K562 treated with DMSO at 1 percent for 4 hours (cell line): ENCODE data around the gene FAM151A. TPM values are rescaled to one million over a fixed set of nuclear protein-coding genes. Genes with fewer than 3 reads are reported as not detected.

Experiments used
- total RNA-seq: library from RNA; unstranded; fragments of 300-600 nt; gene quantifications from 2 replicates; pipeline ENCODE4 v1.2.3, GENCODE V29; 2022; ENCODE audit not compliant: insufficient read depth

Gene FAM151A
- total RNA-seq = not detected in 2 replicates

DNA sequence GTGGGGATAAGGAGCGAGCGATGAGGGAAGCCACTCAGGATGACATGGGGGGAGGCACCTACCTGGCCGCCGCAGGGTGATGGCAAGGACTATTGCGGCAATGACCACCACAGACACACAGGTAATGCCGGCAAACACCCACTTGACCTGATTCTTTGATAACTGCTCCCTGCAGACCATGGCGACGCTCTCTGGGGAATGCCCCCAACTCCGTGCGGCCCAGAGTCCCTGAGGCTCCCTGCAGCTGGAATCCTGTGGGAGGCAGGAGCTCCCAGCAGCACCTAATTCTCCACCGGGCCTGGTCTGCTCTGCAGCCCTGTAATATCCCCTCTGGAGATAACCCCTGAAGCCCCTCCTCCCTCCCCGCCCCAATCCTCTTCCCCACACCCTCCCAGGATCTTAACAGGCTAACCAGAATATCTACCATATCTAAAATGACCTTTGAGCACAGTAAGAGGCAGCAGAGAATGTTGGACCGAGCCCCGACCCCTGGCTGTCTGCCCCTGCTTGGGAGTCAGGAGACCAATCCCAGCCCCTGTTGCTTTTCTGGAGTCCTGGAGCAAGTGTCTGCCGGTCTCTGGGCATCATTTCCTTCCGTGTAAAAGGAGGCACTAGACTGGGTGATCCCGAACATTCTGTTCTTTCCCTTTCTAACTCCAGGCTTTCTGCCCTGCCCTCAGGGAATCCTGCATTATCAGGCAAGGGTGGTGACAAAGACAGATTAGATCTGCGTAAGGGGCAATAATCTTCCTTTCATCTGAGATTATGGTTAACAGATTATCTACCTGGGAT is at the start of gene FAM151A:
TSS of gene FAM151A (minus strand) at position 310 of the 792 bp plus-strand sequence. CDS start at position 180, 130 bp downstream.

DNA sequence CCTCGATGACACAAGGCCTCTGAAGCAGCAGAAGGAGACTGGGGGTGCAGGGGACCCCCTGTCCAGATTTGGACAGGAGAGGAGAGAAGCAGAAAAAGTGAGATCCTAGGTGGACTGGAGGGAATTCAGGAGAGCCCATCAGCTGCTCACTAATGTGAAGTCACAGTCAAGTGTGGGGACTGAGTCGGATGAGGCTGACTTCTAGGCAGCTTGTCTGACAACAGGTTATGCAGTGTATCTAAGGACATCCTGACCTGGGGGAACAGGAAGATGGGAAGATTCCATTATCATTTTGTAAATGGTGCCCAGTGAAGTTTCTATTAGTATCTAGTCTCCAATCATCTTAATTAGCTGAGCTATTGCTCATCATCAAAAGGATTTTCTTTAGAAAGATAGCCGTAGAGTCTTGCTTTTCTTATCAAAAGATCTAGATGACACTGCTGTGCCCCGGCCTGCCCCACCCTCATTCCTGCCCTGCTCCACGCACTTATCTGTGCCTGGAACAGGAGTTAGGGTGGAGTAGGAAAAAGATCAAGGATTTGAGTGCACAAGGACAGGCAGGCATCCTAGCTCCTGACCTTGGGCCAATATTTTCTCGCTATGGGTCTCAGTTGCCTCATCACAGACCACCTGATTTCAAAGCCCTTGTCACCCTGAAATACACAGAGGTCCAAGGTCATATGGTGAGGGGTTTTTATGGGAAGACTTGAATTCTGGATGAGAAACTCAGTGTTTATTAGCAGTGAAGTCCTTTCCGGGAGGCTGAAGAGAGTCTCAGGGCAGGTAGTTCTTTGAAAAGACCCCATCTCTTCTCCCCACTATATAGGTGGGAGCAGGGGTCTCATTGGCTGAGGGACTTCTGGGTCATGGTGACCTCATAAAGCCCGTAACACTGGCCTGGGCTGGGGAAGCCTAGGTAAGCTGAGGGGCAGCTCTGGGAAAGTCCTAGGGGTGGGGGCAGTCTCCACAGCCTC is 17.8 kb upstream of the FAM151A start, which contains the start of gene MROH7:
TSS of gene MROH7 (plus strand) at position 924 of the 974 bp plus-strand sequence. CDS start 11,141 bp downstream, outside the sequence.

Other genes starting within 250 kb of the FAM151A start
- gene SSBP3, start 217.1 kb downstream of the FAM151A start, total RNA-seq = 59.3 and 71.6 TPM in 2 replicates
- 0.53 and 1.1 TPM in 2 replicates for gene ACOT11, start 75.3 kb downstream of the FAM151A start, total RNA-seq
- gene MROH7, start 18.3 kb upstream of the FAM151A start, total RNA-seq = not detected in 2 replicates
- gene TTC4, start 92.3 kb upstream of the FAM151A start, total RNA-seq = 13.4 and 21.8 TPM in 2 replicates
- 5.9 and 8.6 TPM in 2 replicates for gene PARS2, start 141.0 kb upstream of the FAM151A start, total RNA-seq
- 0.17 TPM in 1 of 2 replicates, not detected in the other for gene TTC22, start 177.8 kb upstream of the FAM151A start, total RNA-seq